ENCODE measurements around the gene GPR31.

GPR31 gene

DNA sequence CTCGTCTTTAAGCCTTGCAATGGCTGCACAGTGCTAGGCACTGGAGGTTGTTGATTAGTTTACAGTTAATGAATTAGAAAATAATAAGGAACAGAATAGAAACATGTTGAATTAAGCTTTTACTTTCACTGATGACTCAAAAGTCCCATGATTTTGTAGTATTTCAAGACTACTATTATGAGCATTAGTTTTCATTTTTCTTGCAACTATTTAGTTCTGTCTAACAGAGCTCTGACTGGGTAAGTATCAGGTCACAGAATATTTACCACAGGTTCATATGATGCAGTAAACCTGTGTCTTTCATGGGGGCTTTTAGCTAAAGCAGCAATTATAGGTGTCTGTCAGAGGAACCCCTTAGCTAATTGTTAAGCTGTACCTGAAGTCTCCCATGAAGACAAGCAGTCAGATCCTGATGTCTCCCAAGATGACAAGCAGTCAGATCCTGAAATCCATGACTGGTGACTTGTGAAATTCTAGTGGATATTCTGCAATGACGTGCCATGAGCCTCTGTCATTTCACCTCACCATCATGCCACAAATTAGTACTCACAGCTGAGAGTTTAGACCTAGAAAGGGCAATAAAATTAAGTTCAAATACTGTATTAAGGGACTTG lies 8.2 kb upstream of the GPR31 start:
- no peak for DNase-seq

DNA sequence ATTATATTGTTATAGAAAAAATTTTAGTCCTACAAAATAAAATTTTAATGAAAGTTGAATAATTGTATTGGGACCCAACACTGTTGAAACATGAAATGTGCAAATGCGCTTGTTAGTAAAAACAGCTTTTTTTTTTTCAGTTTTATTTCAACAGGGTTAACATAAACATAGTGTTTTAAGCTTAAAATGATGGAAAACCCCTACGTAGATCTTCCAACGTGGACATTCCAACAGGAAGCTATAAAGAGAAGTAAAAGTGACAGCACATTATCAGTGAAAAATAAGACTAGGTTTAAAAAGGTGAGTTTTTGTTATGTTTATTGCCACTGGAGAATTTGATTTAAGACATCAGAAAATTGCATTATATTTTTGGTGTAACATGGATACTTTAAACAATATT lies 6.5 kb upstream of the GPR31 start:
- no peak for DNase-seq

DNA sequence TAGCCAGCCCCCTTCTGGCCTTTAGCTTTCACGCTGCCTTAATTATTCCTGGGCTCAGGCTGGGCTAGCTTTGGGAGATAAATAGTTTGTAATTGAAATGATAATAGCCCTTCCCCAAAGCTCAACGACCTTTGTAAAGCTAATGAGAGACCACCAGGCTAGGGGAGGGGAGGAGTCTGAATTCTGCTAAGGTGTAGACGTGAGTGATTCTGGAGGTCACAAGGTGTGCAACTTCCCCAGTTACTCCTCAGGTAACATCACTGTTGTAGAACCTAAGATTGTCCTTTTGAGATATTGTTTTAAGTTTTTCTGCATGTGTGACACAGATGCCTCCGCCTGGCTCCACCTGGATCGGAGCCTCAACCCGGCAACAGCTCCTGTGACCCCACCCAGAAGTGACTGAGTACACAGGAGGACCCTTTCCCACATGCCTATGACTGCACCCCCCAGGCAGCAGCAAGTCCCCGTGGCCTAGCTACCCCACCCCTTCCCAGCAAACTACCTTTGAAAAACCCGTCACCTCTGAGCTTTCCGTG lies 5.8 kb upstream of the GPR31 start:
- no peak for DNase-seq

DNA sequence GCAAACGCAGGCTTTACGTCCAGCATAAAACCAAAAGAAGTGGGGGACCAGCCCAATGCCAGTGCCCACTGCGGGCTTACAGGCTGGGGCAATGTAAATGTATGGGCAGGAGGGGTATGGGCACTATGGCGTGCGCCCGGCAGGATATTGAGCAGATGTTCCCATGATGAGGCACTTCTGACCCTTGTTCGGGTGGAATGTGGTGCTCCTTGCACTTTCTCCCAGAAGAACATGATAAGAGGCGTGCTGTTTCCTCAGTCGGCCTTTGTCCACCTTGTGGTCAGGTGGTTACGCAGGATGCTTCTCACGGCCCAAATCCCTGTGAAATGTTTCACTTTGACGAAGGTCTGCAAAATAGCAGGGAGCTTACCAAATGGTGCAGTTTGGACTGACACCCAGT lies 4.8 kb upstream of the GPR31 start:
- no peak for DNase-seq

DNA sequence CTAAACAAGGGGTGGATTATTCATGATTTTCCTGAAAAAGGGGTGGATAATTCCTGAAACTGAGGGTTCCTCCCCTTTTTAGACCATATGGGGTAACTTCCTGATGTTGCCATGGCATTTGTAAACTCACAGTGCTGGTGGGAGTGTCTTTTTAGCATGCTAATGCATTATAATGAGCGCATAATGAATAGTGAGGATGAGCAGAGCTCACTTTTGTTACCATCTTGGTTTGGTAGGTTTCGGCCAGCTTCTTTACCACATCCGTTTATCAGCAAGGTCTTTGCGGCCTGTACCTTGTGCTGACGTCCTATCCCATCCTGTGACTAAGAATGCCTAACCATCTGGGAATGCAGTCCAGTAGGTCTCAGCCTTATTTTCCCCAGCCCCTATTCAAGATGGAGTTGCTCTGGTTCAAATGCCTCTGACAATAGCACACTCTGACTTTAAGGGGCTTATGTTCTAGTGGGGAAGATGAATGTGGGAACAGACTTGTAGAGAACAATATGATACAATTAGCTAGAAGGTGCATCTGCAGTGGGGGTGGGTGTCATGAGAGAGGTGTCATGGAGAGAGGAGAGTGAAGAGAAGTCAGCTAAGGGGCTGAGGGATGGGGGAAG lies 4.2 kb upstream of the GPR31 start:
- DNase-seq: no peak

DNA sequence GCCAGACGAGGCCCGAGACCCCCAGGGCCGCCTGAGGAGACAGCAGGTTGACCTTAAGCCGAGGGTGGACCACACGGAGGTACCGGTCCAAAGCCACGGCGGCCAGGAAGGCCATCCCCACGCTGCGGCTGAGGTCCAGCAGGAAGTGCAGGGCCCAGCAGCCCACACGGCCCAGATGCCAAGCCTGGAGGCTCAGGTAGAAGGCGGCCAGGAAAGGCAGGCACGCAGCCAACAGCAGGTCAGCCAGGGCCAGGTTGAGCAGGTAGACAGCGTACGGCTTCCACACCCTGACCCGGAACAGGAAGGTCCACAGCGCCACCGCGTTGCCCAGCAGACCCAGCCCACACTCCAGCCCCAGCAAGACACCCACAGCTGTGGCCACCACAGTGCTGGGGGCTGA lies 366 bp downstream of the GPR31 start:
- no peak for DNase-seq

DNA sequence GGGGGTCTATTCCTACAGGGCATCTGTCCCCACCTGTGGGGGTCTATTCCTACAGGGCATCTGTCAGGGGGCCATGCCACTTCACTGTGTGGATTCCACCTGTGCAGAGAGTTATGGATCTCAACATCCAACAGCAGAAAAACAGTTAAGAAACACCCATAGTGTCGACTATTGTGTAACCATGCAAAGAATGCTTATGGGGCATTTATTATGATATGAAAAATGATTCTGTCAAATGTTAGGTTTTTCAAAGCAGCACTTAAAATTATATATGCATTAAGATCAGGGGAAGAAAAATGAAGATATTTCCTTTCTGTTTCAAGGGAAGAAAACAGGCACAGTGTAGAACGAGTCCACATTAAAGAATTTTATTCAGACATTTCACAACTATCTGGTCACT lies 2.9 kb downstream of the GPR31 start:
- no peak for DNase-seq

DNA sequence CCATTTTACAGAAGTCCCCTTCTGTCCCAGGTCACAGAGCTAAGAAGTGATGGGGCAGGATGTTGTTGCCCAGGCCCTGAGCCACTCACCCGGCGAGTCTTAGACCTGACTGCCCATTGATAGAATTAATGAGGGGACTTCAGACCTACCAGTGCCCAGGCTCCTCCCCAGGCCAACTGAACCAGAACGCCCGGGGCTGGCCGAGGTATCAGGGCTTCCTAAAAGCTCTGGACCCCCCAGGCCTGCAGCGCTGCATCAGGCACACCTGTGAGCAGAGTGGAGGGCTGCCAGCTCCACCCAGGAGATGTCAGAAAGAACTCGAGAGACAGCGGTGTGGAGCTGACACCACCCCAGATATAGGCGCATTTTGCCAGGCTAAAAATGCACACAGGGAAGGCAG lies 3.5 kb downstream of the GPR31 start:
- no peak for DNase-seq

DNA sequence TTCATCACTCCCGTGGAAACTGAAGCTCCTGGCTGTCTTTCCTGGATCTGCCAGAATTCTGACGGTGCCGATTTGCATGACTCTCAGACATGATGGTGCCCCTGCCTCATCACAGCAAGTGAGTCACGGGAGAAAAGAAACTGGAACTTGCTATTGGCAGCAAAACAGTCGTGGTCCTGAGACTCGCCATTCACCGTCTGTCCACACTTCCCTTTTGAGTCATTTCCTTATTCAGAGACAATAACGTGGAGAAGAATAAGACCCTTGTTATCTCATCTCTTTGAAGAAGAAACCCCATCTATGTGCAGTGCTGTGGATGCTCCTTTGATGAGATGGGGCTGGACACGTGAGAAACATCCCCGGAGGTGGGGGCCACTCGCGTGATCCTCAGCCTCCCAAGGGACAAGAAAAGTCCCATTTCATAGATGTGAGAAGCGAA lies 4.2 kb downstream of the GPR31 start:
- DNase-seq: no peak

DNA sequence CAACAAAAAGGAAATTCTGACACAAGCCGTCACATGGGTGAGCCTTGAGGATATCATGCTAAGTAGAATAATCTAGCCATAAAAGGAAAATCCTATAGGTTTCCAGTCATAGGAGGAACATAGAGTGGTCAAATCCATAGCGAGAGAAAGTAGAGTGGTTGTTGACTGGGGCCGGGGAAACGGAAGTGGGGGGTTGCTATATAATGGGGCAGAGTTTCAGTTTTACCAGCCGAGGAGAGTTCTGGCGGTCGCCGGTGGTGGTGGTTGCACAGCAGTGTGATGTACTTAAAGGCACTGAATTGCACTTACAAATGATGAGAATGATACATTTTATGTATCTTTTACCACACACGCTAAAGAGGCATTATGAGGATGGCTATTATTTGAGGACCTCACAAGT lies 4.9 kb downstream of the GPR31 start:
- no peak for DNase-seq

DNA sequence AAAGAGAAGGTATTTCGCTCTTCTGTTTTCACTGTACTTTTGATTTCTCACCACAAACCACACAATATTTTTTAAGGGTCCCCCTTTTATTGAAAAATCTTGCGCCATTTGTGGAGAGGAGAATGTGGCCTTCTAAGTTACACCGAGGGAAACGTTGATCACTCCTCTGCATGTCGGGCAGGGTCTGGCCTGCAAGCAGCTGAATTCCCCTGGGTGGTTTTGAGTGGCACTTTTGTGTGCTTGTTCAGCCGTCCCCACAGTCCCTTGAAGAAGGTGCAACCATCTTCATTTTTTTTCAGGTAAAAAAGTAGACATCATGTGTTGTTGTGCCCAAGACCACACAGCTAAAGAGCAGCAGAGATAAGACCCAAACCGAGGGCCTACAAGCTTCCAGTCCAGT lies 6.1 kb downstream of the GPR31 start:
- no peak for DNase-seq

DNA sequence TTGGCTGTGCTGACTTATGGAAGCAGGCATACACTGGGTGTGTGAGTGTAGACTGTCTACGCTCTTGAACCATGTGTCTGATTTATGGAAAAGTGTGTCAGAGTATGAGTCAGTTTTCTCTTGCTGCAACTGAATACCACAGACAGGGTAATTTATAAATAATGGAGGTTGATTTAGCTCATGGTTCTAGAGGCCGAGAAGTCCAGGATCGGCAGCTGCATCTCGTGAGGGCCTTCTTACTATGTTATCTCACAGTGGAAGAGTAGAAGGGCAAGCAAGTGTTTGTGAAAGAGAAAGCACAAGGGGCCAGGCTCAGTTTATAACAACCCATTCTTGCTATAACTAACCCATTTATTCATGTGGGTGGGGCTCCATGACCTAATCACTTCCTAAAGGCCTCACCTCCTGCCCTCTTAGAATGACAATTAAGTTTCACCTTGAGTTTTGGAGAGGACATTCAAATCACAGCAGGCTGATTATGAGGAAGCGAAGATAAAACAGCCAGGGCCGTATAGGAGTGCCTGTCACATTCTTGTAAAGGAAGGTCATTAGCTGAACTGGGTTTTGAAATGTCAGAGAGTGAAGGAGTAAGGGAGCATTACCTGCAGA lies 6.7 kb downstream of the GPR31 start:
- no peak for DNase-seq

DNA sequence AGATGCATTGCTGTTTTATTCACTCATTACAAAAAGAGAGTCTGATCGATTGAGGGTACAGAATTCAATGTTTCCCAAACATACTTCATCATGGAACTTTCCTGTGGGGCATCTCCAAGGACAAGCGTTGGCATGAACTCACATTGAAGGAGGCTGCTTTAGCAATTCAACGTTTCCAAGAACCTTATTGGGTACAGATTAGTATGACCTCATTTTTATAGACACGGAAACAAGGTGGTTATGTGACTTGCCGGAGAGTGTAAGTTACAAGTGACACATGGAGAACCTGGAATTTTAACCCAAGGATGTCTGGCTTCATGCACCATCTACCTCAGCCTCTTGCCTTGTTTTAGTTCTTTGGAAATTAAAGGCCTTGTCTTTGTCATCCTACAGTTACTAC lies 8.8 kb downstream of the GPR31 start:
- DNase-seq: no peak

DNA sequence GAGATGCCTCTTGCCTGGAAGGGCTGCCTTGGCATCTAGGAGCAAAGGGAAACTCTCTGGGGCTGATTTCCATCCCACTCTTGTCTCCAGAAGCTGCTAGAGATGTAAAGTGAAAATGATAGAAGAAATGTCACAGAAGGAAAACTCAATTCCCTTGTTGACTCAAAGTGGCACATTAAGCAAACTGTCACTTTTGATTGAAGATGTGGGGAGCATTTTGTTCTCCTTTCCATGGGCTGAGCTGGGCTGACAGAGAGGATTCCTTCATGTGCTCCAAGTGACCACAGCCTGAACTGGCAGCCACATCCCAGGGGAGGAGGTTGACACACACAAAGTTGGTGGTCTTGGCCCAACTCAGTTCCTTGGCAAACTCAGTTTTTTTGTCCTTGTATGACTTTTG lies 9.8 kb downstream of the GPR31 start:
- DNase-seq: no peak

DNA sequence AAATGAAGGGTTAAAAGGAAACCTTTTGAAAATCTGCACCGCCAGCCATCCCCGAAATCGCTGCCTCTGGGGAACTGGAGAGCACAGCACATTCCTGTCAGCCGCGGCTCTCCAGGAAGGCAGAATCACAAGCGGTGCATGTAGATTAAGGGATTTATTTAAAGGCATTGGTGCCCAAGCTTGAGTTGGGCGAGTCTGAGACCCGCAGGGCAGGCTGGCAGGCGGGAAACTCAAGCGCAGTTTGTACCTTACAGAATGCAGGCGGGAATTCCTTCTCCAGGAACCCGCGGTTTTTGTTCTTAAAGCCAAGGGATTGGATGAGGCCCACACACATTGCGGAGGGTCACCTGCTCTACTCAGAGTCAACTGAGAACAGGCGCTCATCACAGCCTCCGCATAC lies 10.8 kb downstream of the GPR31 start:
- DNase-seq: no peak

DNA sequence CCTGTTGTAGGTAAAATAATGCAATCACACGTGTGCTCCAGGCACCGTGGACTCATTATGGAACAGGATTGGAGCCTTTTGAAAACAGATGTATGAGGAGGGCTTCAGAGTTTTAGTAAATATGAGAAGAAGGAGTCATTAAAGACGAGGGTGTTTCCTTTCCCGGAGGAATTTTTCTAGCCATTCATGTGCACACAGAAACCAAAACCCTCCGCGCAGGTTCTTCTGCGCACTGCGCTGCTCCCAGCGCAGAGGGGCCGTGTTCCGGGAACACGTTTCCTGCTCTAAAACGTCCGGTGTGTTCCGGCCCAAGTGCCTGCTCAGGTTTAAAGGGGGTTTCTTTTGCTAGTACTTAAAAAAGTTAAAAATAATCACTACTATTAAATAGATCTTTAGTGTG lies 11.6 kb downstream of the GPR31 start:
- no peak for DNase-seq

DNA sequence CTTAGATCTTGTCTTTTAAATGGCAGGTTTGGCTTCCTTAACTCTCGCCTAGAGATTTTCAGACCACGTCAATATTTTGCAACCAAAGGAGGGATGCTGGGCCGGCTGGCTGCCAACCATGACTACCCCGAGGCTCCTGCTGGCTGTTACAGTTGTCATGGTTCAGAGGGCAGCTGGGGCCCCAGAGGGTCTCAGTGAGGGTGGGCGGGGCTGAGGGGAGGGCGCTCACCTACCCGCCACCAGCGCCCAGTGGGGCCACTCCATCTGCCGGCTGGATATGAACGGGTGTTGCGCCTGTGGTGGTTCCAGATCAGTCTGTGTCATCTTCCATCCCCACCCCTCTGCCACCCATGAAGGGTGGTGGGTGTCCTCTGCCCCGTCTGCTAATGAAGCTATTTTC lies 12.3 kb downstream of the GPR31 start:
- no peak for DNase-seq

DNA sequence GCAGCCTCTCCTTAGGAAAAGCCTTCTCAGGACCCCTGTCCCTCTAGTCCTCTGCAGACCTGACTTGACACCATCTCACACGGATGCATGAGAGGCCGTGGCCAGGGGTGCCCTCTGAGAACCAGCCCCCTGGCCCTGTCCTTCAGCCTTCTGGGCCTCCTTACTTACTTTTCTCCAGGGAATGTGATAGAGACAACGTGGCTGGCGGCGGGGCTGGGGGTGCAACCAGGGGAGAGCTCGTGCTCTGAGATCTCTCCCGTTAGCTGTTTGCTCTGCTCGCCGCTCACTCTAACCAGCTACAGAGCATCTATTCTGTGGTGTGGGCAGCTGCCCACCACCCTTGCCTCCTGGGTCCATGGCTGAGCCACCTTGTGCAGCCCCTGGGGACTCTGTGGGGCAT lies 14.7 kb downstream of the GPR31 start:
- DNase-seq: no peak

DNA sequence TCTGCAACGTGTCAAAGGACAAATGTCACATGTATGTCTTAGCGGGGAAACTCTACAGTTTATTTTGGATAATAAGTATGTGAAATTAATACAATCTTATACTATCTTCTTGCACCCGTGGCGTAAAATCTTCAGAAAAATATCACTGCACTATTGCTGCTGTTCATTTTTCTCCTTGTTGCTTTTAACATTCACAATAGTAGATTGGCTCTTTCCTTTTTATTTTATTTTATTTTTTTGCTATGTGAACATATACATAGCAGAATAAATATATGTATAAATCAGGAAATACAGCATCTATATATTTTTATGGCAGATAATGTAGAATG lies 15.4 kb downstream of the GPR31 start:
- DNase-seq: no peak

DNA sequence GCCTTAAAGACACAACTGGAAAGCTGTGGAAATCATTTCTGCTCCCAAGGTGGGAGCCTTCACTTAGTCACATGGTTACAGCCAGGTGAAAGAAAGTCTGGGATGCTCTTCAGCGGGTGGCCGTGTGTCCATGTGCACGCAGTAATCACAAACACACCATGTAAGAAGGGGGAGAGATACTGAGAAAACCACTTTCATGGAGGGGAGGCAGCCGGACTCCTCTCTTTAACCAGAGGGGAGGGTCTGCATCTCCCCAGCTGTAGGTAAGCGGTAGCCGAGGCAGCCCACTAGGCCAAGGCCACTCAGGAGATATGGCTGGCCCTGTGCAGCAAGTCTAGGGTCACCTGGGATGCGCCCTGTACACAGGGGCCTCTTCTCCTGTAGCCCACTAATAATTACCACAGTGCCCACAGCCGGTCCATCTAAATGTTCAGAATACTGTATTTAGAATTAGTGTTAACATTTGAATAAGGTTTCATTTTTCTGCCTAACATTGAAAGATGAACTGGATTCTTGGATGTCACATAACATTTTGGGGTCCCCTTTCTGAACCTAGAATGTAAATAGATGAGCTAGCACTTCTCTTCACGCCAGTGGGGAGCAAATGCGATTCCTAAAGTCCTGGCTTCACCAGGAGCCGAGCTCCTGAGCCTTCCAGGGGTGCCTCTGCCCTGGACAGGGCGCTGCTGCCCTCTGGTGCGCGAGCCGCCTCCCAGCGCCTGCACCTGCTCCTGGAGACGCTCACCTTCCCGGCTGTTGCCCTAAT lies 15.9 kb downstream of the GPR31 start:
- peak; percentile 18 for DNase-seq

DNA sequence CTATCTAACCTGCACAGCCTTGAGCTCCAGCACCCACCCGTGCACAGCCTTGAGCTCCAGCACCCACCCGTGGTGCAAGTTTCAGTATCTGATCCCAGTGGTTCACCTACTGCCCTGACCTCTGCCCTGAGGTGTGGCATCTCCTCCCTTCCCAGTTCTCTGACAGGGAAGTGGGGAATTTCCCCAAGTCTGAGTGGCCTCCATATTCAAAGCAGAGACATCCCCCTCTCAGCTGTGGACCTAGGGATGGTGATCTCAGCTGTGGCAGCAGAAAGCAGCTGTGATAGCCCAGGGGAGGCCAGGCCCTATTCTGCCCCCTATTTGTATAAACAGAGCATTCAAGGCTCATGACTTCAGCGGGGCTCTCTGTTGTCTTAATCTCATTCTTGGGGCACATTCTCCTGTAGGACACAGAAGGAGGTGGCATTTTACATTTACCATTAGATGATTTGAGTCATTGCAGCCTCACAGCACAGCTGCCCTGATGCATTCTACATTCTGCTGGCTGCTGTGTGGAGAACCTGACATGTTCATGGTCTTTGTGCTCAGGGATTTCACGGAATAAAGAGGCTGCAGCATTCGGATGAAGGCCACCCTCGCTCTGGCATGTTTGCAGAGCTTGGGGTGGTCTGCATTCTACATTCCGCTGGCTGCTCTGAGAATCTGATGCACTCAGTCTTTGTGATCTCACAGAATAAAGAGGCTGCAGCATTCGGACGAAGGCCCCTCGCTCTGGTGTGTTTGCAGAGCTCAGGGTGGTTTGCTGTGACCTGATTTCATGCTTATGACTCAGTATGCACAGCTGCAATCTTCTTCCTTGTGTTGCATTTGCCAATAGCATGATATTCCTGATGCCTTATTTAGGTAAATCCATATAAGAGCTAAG lies 16.9 kb downstream of the GPR31 start:
- no peak for DNase-seq

DNA sequence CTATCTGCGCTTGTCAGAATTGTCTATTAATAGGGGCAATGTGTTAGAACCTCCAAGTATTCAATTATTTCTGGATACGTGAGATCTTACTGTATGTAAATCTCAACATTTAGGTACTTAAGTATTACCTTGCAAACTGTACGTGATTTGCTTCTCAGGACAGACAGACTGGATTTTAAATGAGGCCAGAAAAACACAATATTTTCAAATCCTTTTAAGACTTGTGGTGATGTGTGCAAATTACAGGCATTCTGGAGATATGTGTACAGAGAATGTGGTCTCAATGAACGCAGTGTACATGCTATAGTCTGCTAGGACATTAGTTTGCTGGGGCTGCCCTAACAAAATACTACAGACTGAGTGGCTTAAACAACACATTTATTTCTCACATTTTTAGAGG lies 18.0 kb downstream of the GPR31 start:
- DNase-seq: no peak

DNA sequence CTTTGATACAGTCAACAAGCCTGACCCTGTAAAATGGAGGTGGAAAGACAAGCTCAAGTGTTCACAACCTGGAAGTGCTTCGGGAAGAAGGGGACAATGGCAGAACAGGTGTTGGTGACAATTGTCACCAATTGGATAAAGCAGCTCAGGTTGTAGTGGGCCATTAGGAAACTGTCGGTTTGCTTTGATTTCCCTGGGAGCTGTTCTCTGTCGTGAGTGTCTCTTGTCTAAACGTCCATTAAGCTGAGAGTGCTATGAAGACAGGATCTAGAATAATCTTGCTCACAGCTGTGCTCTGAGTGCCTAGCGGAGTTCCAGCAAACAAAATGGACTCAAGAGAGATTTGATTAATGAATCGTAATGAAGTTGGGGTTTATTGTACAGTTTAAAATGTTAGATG lies 19.9 kb downstream of the GPR31 start:
- no peak for DNase-seq

Data from NCI-H526 treated with DMSO at 0.1 percent for 48 hours (cell line).